Activated CD4-positive, alpha-beta T cell treated with anti-CD3 and anti-CD28 coated beads, Interleukin-2, amount 50 U/mL, for 16 hours (primary cell): ENCODE data around the gene TLE4.

Experiments
- DNase-seq: peaks from one replicate; pipeline ENCODE4 v3.0.0-alpha.2; 2020

TLE4 gene

GRCh38 chr9:79694208-79694607, 122.4 kb downstream of the TLE4 start:
- DNase-seq, result no peak

GRCh38 chr9:79694676-79695400, 123.1 kb downstream of the TLE4 start:
- peak; percentile 14 for DNase-seq

GRCh38 chr9:79695531-79696175, 123.9 kb downstream of the TLE4 start:
- peak; percentile 32 for DNase-seq

GRCh38 chr9:79698967-79699366, 127.2 kb downstream of the TLE4 start:
- no peak for DNase-seq

GRCh38 chr9:79699479-79699878, 127.7 kb downstream of the TLE4 start:
- DNase-seq, result no peak

GRCh38 chr9:79700607-79701360, 129.0 kb downstream of the TLE4 start:
- DNase-seq, result no peak

- DNase-seq, result no peak
These were observed 129.9 kb downstream of the TLE4 start for GRCh38 chr9:79701651-79702050.

- no peak for DNase-seq
These were observed 133.9 kb downstream of the TLE4 start for GRCh38 chr9:79705704-79706103.

GRCh38 chr9:79706512-79706911, 134.7 kb downstream of the TLE4 start:
- DNase-seq, result no peak

GRCh38 chr9:79707589-79707988, 135.8 kb downstream of the TLE4 start:
- DNase-seq, result peak; percentile 23

GRCh38 chr9:79708541-79708940, 136.8 kb downstream of the TLE4 start:
- DNase-seq, result no peak

- DNase-seq, result no peak
These were observed 138.2 kb downstream of the TLE4 start for GRCh38 chr9:79709743-79710674.

- no peak for DNase-seq
These were observed 140.1 kb downstream of the TLE4 start for GRCh38 chr9:79711874-79712273.

GRCh38 chr9:79719021-79719420, 147.3 kb downstream of the TLE4 start:
- DNase-seq, result no peak

GRCh38 chr9:79719989-79720388, 148.2 kb downstream of the TLE4 start:
- no peak for DNase-seq

GRCh38 chr9:79731171-79731890, 159.6 kb downstream of the TLE4 start:
- peak; percentile 56 for DNase-seq

- no peak for DNase-seq
These were observed 163.4 kb downstream of the TLE4 start for GRCh38 chr9:79735023-79735779.

GRCh38 chr9:79736051-79736450, 164.3 kb downstream of the TLE4 start:
- no peak for DNase-seq

GRCh38 chr9:79741381-79741780, 169.6 kb downstream of the TLE4 start:
- DNase-seq, result no peak

GRCh38 chr9:79742110-79742721, 170.5 kb downstream of the TLE4 start:
- no peak for DNase-seq

GRCh38 chr9:79744521-79744920, 172.8 kb downstream of the TLE4 start:
- DNase-seq, result no peak
